Measurements from ENCODE around the gene SYT9. TPM values are rescaled to one million over a fixed set of nuclear protein-coding genes. Genes with fewer than 3 reads are reported as not detected.

Gene SYT9
- total and polyA plus RNA-seq, 4 donors, result 0.01 to 0.12 TPM; not detected in 2

- no peak overlapping the region for H3K4me3 ChIP-seq
- H3K27ac ChIP-seq (ENCODE audit: low read depth in 1 of 2, low read length in 1 of 2), result no peak overlapping the region
- H3K4me1 ChIP-seq (ENCODE audit: control insufficient read depth in 5 of 5, insufficient read depth in 5 of 5, low read length in 5 of 5), result peaks cover 0 to 4% (median 0%) of the 10 kb centered on the region in 5 donors
- WGBS, 2 donors, result 60 to 64% methylated on average over 4 of the region's 4 CpGs
- H3K9me3 ChIP-seq (ENCODE audit: control insufficient read depth in 4 of 4, insufficient read depth in 3 of 4, low read length in 3 of 4), result no peaks in the 10 kb centered on the region
- DNase-seq, result no peak
- ATAC-seq (ENCODE audit: insufficient read depth, low FRiP score), result no peak
- H3K9ac ChIP-seq (ENCODE audit: insufficient read depth in 1 of 2, low read length in 2 of 2), result no peak overlapping the region
- H3K27me3 ChIP-seq (ENCODE audit: control insufficient read depth in 3 of 3, insufficient read depth in 3 of 3, low read length in 2 of 3), result peaks cover 0 to 2% (median 0%) of the 10 kb centered on the region in 3 donors
- TF ChIP-seq CTCF (IDR thresholded peaks at IDR 0.05; ENCODE audit: control extremely low read depth, extremely low read depth), result no peak
- H3K36me3 ChIP-seq (ENCODE audit: control insufficient read depth in 4 of 4, insufficient read depth in 4 of 4, low read length in 4 of 4), result no peaks in the 10 kb centered on the region
Measured at GRCh38 chr11:7383406-7383805, 131.7 kb downstream of the SYT9 start.

- ATAC-seq (ENCODE audit: insufficient read depth, low FRiP score), result no peak
- no peak for DNase-seq
Measured at GRCh38 chr11:7384691-7385090, 133.0 kb downstream of the SYT9 start.

GRCh38 chr11:7385532-7385931 lies 133.8 kb downstream of the SYT9 start:
- H3K4me1 ChIP-seq (ENCODE audit: control insufficient read depth in 5 of 5, insufficient read depth in 5 of 5, low read length in 5 of 5), result peaks cover 0 to 4% (median 0%) of the 10 kb centered on the region in 5 donors
- 83 to 85% methylated on average over 1 of the region's 1 CpG for WGBS, 2 donors

More at GRCh38 chr11:7384691-7385090, 133.0 kb downstream of the SYT9 start:
- Histone ChIP-seq H3K9ac (ENCODE audit: insufficient read depth in 1 of 2, low read length in 2 of 2) (no peak overlapping the region), H3K9me3 (ENCODE audit: control insufficient read depth in 4 of 4, insufficient read depth in 3 of 4, low read length in 3 of 4) (no peaks in the 10 kb centered on the region), H3K36me3 (ENCODE audit: control insufficient read depth in 4 of 4, insufficient read depth in 4 of 4, low read length in 4 of 4) (no peaks in the 10 kb centered on the region), H3K4me3 (no peak overlapping the region), H3K27me3 (ENCODE audit: control insufficient read depth in 3 of 3, insufficient read depth in 3 of 3, low read length in 2 of 3) (peaks cover 0 to 2% (median 0%) of the 10 kb centered on the region in 3 donors), H3K4me1 (ENCODE audit: control insufficient read depth in 5 of 5, insufficient read depth in 5 of 5, low read length in 5 of 5) (peaks cover 0 to 4% (median 0%) of the 10 kb centered on the region in 5 donors), H3K27ac (ENCODE audit: low read depth in 1 of 2, low read length in 1 of 2) (no peak overlapping the region)
- TF ChIP-seq CTCF (IDR thresholded peaks at IDR 0.05; ENCODE audit: control extremely low read depth, extremely low read depth), result no peak

More at GRCh38 chr11:7385532-7385931, 133.8 kb downstream of the SYT9 start:
- H3K27ac ChIP-seq (ENCODE audit: low read depth in 1 of 2, low read length in 1 of 2), result no peak overlapping the region
- no peaks in the 10 kb centered on the region for H3K36me3 ChIP-seq (ENCODE audit: control insufficient read depth in 4 of 4, insufficient read depth in 4 of 4, low read length in 4 of 4)
- TF ChIP-seq CTCF (IDR thresholded peaks at IDR 0.05; ENCODE audit: control extremely low read depth, extremely low read depth), result no peak
- ATAC-seq (ENCODE audit: insufficient read depth, low FRiP score) (no peak), DNase-seq (no peak)
- H3K4me3 ChIP-seq, result no peak overlapping the region
- H3K9me3 ChIP-seq (ENCODE audit: control insufficient read depth in 4 of 4, insufficient read depth in 3 of 4, low read length in 3 of 4), result no peaks in the 10 kb centered on the region
- H3K9ac ChIP-seq (ENCODE audit: insufficient read depth in 1 of 2, low read length in 2 of 2), result no peak overlapping the region
- H3K27me3 ChIP-seq (ENCODE audit: control insufficient read depth in 3 of 3, insufficient read depth in 3 of 3, low read length in 2 of 3), result peaks cover 0 to 2% (median 0%) of the 10 kb centered on the region in 3 donors

All from lung (tissue), 12 donors.